HG03280 (cell line): ENCODE results near the gene SMOC1.

ENCODE experiments used
- ATAC-seq: cut with Tn5 transposase; IDR thresholded peaks from one replicate; pipeline ENCODE4 v1.9.1; 2021; ENCODE audit warnings: mild to moderate bottlenecking, moderate library complexity; ENCODE audit not compliant: unreplicated experiment

Gene SMOC1

GRCh38 chr14:69861025-69861569 is 18.1 kb upstream of the SMOC1 start:
- no peak for ATAC-seq

- ATAC-seq: no peak
Measured at GRCh38 chr14:69863083-69863482, 16.1 kb upstream of the SMOC1 start.

DNA sequence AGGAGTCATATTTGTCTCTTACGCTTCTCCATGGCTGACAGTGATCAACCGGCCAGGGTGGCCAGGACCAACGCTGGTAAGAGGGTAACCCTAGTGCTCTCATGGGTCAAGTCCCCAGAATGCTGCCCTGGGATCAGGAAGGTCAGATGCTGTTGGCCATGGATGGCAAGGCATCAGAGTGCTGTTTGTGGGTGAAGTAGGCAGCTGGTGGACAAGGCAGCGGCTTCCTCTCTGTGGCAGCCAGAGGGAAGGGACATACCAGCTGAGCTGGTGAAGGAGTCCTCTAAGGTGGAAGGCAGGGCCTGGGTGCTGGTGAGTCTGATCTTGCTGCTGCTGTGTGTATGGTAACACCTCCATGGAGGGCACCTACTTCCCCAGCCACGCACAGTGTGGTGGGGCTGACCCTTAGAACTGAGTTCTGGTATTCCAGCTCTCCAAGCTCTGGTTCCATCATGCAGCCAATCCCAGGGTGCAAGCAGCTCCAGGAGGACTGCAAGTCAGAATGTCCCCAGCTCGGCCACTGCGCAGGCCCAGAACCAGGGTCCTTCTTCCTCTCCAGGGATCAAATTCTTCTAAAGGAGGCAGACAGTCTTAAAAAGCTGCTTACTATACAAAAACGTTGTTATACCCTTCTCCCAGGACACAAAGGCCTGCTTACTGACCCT is 13.4 kb upstream of the SMOC1 start:
- ATAC-seq: no peak

DNA sequence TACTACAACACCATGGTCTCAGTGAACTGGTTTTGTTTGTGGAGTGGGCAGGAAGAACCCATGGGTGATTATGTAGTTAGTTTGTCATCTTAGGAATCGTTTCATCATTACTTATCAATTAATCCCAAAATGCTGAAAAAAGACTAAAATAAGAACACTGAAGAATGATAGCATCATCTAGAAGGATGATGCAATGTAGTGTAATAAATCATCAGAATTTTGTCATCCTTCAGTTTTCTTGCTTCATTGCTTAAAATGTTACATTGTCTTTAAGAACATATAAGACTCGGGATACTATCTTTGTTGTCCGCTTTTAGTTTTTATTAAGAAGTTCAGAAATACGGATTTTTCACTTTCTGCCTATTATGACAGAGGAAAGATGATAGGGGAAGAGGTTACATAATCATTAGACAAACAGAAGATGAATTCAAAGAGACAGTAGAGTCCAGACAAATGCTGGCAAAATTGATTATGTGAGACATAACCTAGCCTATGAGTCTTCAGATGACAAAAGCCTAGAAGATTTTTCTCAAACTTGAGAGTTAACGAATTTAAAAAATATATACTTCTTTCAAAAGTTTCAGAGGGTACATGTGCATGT is 10.8 kb upstream of the SMOC1 start:
- ATAC-seq: no peak

DNA sequence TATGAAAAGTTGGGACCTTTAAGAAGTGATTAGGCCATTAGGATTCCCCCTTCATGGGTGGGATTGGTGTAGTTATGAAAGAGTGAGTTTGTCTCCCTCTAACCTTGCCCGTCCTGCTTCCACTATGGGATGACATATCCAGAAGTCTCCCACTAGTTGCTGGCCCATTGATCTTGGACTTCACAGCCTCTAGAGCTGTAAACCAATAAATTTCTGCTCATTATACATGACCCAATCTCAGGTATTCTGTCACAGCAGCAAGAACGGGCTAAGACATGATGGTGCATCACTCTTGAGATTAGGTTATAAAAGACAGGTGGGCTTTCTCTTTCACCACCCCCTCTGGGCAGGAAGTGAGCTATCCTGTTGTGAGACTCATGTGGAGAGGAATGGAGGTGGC is 8.6 kb upstream of the SMOC1 start:
- no peak for ATAC-seq

GRCh38 chr14:69873877-69874780 is 5.1 kb upstream of the SMOC1 start:
- no peak for ATAC-seq

GRCh38 chr14:69876221-69876847 is 2.9 kb upstream of the SMOC1 start:
- ATAC-seq: no peak

DNA sequence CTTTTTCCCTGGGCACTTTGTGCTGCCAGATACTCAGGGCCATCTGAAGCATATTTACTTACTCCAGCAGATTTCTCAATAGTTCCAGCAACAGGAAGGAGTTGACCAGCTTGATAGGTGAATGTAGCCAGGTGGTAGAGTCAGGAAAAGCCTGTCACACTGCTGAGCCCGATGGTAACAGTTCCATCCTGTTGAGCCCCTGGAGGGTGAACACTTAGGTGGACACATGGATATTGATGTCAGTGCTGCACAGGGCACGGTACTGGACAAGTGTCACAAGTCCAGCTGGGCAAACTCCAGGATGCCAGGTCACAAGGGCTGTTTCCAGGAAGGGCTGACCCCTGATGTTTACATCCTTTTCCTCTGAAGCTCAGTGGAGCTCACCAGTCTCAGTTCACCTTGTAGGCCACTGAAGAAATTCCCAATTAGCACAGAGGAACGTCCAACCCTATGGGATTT is 2.3 kb upstream of the SMOC1 start:
- no peak for ATAC-seq

GRCh38 chr14:69877492-69877891 is 1.7 kb upstream of the SMOC1 start:
- ATAC-seq: no peak

DNA sequence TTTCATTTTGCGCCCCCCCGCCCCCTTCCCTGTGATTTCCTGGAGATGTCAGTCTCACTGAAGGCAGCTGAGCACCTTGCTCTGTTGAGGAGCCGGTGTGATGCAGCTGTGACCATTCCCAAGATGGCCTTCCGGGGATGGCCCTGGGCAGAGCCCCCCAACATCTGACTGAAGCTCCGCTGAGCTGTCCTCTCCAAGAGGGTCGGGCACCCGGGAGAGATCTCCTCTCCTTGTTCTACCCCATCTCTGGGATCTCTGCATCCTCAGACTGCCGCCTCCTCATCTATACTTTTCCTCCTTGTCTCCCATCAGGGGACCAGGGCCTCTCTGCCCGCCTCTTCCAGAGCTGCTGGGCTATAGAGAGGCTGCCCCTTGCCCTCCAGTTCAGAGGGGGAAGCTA is 965 bp upstream of the SMOC1 start:
- no peak for ATAC-seq

DNA sequence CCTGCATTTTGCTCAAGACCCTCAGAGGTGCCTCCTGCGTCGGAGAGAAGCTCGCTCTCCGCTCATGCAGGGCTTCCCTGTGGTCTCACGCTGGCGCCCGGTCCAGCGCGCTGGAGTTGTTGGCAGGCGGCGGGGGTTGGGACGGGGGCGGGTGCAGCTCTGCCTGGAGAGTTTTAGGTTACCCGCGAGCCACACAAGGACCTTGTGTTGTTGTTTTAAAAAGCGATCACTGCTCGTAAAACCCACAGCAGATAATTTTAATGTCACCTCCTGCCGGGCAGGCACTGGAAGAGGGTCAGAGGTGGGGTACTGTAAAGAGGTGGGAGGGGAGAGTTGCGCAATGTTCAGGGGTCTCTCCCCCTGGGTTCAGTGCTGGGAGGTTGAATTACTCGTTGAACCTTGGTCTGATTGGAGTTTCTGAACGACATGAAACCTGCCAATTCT is 850 bp downstream of the SMOC1 start:
- no peak for ATAC-seq

GRCh38 chr14:69880893-69881292 is 1.7 kb downstream of the SMOC1 start:
- no peak for ATAC-seq

GRCh38 chr14:69882116-69882864 is 3.1 kb downstream of the SMOC1 start:
- no peak for ATAC-seq

GRCh38 chr14:69882915-69883314 is 3.7 kb downstream of the SMOC1 start:
- ATAC-seq: no peak

GRCh38 chr14:69886453-69887242 is 7.4 kb downstream of the SMOC1 start:
- no peak for ATAC-seq

DNA sequence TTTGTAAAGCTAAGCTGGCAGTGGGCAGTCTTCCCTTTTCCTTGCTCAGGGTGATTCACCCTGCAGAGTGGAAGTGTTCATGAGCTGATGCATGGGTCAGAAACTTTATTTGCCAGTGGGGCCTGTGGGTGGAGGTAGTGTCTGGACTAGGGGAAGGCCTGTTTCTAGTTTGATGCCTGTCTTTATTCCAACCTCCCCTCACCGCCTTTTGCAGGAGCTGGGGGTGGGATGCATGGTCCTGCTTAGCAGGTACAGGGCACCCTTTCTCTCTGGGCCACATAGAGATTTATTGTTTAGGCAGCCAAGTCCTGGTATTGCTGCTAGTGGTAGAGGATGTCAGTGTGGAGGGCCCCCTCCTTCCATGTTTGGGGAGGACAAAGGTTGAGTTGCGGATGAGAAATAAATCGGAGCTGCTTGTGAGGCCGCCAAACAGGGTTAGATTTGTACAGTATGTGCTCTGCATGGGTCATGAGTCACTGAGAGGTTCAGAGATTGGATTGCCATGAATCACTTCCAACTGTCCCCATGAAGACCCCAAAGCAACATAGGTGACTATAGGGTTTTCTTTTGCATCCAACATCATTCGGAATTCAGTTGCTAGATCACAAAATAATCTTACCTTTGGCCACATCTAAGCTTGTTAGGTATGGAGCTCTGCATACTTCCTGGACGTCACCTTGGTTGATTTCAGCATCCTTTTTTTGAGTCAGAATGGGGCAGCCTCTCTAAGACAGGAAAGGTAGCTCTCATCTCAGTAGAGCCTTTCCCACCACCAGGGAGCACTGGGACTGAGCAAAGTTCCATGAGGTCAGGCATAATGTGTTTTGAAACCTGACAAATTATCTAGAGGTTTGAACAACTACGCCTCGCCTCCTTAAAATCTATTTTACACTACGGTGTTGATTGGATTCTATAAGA is 8.8 kb downstream of the SMOC1 start:
- ATAC-seq: no peak

DNA sequence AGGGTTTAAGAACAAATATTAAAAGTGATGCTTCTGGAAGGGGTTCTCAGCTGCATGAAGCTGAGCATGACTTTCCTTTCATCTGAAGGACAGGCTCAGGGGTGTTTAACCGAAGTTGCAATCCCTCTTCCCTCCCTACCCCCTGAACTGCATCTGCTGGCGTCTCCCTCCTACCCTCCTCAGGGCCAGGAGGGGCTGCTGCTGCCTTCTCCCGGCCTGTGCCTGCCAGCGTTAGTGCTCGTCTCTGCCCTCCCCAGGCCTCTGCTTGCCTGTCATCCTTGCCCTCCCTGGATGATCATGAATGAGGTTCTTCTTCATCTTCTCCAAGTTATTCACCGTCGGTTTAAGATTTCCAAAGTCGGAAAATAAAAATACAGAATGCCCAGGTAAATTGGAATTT is 12.2 kb downstream of the SMOC1 start:
- no peak for ATAC-seq

GRCh38 chr14:69895109-69895508 is 15.9 kb downstream of the SMOC1 start:
- no peak for ATAC-seq
